Stimulated activated CD4-positive, alpha-beta T cell treated with anti-CD3 and anti-CD28 coated beads, Interleukin-1b, Interleukin-23, amount 100 ng/mL, for 48 hours (primary cell): ENCODE data around the gene AMZ1.
A peak's percentile ranks its signal among the peaks of the same experiment; 100 is the strongest.

Source experiments
- DNase-seq: peaks from one replicate; pipeline ENCODE4 v3.0.0-alpha.2; 2020

AMZ1 gene

GRCh38 chr7:2757361-2757903 is 69.4 kb downstream of the AMZ1 start:
- DNase-seq = no peak

DNA sequence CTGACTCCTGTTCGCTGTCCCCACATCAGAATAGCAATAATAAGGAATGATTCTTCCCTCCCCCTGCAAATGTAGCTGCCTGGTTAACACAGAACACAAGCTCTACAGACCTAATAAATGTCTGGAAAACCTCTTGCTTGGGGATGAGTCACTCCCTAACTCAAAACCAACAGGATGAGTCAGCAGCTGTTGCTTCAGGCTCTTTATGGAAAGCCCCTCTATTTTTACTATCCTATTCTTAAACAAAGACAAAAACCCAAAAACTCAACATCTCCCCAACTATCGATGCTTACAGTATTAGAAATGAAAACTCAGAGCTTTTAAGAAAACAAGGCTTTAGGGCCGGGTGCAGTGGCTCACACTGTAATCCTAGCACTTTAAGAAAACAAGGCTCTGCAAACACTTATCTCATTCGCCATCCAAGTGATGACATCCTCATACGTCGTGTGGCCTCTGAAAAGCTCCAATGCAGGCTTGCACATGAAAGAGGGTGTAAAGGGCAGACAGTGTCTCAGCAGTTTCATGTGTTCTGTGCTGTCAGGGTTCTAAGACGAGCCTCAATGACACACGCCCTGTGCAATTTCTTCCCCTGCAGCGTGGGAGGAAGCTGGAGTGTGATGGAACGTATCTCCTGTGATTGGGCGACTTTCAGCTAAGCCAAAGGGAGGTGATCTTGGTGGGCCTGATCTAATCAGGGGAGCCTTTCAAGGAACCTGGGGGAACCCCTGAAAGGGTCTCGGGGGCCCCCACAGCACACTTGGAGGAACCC is 70.1 kb downstream of the AMZ1 start:
- DNase-seq = peak; percentile 89

DNA sequence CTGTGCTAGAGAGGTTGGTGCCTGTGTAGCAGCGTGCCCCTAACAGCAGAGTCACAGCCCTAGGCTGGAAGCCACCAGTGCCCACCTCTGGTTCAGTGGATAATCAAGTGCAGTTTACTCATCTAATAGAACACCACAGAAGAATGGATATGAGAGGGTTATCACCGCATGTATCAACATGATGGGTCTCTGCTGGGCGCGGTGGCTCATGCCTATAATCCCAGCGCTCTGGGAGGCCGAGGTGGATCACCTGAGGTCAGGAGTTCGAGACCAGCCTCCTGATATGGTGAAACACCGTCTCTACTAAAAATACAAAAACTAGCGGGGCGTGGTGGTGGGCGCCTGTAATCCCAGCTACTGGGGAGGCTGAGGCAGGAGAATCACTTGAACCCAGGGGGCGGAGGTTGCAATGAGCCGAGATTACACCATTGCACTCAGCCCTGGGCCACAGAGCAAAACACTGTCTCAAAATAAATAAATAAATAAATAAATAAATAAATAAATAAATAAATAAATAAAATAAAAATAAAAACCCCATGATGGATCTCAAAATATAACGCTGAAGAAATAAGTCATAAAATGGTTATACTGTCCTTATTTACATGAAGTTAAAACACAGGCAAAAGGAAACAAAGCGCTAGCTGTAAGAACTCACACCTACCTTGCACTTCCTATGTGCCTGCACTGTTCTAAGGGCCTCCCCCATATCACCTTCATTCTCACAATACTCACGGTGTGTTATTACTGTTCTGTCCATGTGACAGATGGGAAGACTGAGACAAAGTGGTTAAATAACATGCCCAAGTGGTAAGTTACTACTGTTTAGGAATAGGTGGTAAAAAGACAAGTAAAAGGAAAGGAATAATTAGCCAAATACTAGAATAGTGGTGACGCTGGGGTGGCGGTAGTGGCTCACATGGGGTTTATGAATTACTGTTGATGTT is 70.9 kb downstream of the AMZ1 start:
- no peak for DNase-seq

GRCh38 chr7:2759736-2760097 is 71.7 kb downstream of the AMZ1 start:
- DNase-seq = no peak

- DNase-seq = peak; percentile 22
These were observed 72.3 kb downstream of the AMZ1 start for GRCh38 chr7:2760098-2760889.

GRCh38 chr7:2761131-2761624 is 73.2 kb downstream of the AMZ1 start:
- DNase-seq = no peak

GRCh38 chr7:2761801-2762497 is 73.9 kb downstream of the AMZ1 start:
- no peak for DNase-seq

DNA sequence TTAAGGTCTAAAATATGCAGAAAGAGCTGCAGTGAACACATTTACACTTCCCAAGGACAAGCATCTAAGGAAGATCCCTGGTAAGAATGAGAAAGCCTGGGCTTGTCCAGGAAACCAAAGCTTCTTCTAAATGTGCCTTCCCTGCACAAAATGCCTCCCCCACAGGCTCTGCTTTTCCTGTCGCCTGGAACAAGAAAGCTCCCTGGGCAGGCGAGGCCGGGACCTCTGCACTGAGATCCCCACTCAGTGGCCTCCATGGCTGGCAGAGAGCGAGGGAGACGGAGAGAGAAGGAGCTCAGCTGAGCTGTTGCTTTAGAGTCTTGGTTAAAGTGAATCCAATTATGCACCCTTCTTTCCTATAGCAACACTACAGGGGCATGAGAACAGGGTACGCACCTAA is 75.6 kb downstream of the AMZ1 start:
- no peak for DNase-seq

DNA sequence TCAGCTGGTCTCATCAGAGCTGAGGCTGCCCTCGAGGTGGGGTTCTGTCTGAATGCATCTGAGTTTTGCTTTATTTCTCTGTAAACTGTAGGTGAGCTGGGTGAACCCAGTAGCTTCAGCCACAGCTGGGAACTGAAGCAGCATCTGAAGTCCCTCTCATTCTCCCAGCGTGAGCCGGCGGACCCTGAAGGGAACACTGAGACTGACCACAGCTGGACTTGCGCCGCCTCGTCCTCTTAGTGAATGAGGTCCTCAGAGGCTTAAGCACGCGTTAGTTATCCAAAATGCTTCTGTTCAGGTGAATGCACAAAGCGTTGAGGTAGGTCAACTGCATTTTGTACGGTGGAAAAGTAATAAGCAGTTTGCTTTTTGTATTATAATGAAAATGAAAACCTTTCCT is 76.6 kb downstream of the AMZ1 start:
- DNase-seq = no peak
